Activated T-helper 17 cell treated with anti-CD3 and anti-CD28 coated beads, Interleukin-2, amount 50 U/mL, for 72 hours (primary cell): Measurements from ENCODE around the gene ESAM. TPM values are rescaled to one million over a fixed set of nuclear protein-coding genes. Genes with fewer than 3 reads are reported as not detected.

Source experiments
- ATAC-seq: fragments of 150-1000 bp; cut with Tn5 transposase; replicated peaks from 2 replicates; pipeline ENCODE4 v1.10.0; 2021; ENCODE audit warnings: mild to moderate bottlenecking, moderate library complexity
- H3K27ac Mint-ChIP-seq: one replicate; pipeline ENCODE4 v1.8.0; 2022; ENCODE audit warnings: mixed read lengths
- H3K27me3 Mint-ChIP-seq: one replicate; pipeline ENCODE4 v1.8.0; 2022; ENCODE audit warnings: mixed read lengths
- H3K36me3 Mint-ChIP-seq: one replicate; pipeline ENCODE4 v1.8.0; 2022; ENCODE audit warnings: low read depth, mild to moderate bottlenecking, mixed read lengths
- H3K4me1 Mint-ChIP-seq: one replicate; pipeline ENCODE4 v1.8.0; 2022; ENCODE audit warnings: mixed read lengths
- H3K4me3 Mint-ChIP-seq: one replicate; pipeline ENCODE4 v1.8.0; 2022; ENCODE audit warnings: mild to moderate bottlenecking, mixed read lengths
- H3K9me3 Mint-ChIP-seq: one replicate; pipeline ENCODE4 v1.8.0; 2022; ENCODE audit warnings: mixed read lengths
- total RNA-seq, 2 donors: library from RNA; stranded (reverse); gene quantifications; one replicate each; pipeline ENCODE4 v1.2.3, GENCODE V29; 2022

The ESAM gene
- total RNA-seq, 2 donors from 2014 or later = 0.50 to 0.84 TPM

DNA sequence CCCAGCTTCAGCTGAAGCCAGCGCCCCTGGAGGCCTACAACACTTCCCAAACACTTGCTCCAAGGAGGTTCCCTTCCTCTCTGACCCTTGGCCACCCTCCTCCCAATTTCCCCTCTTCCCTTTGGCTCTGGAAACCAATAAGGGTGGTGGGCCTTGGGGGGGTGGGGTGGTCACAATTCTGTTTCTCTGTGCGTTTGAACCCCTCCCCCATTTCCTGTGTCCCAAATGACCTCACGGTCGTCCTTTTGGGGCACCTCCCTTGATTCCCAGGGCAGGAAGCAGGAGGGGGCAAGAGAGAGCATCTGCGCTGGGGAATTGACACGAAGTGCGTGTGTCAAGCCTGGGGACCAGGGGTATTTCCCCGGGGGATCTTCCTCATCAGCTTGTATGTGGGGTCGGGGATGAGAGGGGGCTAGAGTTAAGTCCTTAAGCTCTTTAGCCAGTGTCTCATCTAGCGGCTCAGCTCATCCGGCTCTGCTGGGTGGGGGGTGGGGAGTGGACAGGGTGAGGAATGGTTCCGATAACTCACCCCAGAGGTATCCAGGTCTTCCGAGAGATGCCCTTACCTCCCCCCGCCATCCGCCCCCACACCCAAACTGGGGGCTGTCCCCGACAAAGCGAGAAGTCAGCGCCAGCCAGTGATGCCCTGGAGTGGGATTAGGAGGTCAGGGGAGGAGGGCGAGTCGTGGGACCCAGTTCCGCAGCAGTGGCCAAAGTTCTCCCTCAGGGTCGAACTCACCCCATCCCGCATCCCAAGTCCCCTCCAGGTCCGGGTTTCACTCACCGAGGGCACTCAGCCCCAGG lies 587 bp downstream of the ESAM start:
- peaks cover 5% of the 10 kb centered on the region for H3K4me1 Mint-ChIP-seq
- H3K9me3 Mint-ChIP-seq = no peaks in the 10 kb centered on the region
- peaks cover 32% of the 10 kb centered on the region for H3K27me3 Mint-ChIP-seq
- peak overlapping the region; percentile 62 for H3K4me3 Mint-ChIP-seq
- ATAC-seq = no peak
- H3K27ac Mint-ChIP-seq = no peak overlapping the region
- H3K36me3 Mint-ChIP-seq = peaks cover 16% of the 10 kb centered on the region

GRCh38 chr11:124760806-124761205 lies 1.3 kb downstream of the ESAM start:
- no peak for ATAC-seq
- Mint-ChIP-seq H3K27ac (no peak overlapping the region), H3K4me1 (peaks cover 5% of the 10 kb centered on the region), H3K36me3 (peaks cover 9% of the 10 kb centered on the region), H3K9me3 (no peaks in the 10 kb centered on the region), H3K27me3 (peaks cover 37% of the 10 kb centered on the region), H3K4me3 (peak overlapping the region; percentile 62)

- H3K27me3 Mint-ChIP-seq = peaks cover 37% of the 10 kb centered on the region
- no peaks in the 10 kb centered on the region for H3K9me3 Mint-ChIP-seq
- H3K4me3 Mint-ChIP-seq = peak overlapping the region; percentile 62
- H3K4me1 Mint-ChIP-seq = peaks cover 5% of the 10 kb centered on the region
- H3K36me3 Mint-ChIP-seq = peaks cover 3% of the 10 kb centered on the region
- no peak overlapping the region for H3K27ac Mint-ChIP-seq
- ATAC-seq = no peak
Measured at GRCh38 chr11:124760205-124760652, 1.9 kb downstream of the ESAM start.

DNA sequence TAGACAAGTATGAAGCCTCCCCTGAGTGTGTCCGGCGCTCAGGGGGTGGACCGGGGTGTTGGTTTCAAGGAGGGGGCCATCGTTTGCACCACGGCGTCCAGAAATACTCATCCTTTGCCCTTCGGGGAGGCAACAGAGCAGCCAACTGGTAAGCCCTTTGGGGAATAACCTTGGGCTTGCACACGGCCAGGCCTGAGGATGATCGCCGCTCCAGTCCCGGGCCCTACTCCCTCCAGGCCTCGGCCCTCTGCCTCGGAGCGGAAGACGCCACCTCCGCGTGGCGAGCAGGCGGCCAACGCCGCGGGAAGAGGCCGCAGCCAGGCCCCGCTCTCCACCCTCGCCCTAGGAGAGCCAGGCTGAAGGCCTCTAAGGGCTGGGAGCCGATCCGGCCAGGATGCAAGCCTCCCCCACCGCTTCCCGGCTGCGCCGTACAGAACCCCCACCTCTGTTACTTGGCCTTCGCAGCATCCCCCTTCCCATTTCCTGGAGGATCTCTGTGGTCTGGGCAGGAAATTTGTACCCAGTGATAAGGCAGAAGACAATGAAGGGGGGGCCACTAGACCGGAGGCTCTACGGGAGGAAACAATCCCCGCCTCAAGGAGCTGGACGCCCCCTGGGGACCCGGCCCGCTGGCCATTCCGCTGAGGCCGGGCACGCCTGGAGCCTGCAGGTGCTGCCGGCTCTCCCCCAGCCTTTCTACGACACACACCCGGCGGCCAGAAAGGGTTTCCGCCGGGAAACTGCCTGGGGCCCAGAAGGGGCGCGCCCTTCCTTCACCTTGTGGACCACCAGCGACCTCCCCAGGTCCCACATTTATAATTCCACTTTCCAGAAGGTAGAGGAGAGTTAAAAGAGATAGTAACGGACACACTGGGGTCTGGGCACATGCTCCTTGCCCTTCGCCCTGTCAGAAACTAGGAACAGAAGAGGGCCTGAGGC lies 2.6 kb downstream of the ESAM start:
- H3K27me3 Mint-ChIP-seq = peaks cover 37% of the 10 kb centered on the region
- peaks cover 5% of the 10 kb centered on the region for H3K4me1 Mint-ChIP-seq
- H3K36me3 Mint-ChIP-seq = no peaks in the 10 kb centered on the region

DNA sequence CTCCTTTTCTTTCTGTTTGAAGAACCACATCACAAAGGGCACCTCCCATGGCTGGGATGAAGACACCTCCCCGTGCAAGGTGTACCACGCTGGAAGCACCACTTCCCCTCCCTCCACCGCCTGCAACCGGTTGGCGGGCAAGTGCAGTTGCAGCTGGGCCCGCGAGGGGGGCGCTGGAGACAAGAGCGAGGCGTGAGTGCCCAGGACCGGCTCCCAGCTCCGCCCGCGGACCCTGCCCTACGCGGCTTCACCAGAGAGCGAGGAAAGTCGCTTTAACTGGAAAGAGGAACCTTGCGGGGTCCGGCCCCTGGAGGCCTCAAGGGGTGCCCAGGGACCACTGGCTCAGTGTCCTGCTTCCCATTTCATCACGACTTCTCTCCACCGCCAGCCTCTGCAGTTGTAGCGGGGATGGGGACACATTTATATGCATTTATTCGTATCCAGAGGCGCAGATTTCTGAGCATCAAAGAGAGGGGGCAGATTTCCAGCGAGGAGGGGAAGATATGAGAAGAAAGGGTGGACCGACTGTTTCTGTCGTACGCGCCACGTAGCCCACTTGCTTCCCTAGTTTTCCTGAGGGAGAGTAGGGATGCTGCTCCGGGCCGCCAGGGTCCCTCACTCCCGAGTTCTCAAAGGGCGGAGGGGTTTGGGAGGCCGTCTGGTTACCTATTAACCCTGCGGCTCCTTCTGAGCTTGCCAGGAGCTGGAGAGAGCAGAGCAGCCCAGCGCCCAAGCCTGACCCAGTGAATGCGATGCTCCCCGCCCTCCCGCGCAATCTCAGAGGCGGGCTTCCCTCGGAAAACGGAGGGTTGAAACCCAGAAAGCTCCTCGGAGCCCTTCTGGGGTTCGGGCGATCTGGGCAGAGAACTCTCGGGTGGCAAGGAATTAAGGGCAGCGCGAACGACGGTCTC lies 3.5 kb downstream of the ESAM start:
- Mint-ChIP-seq H3K27me3 (peaks cover 37% of the 10 kb centered on the region), H3K4me1 (peaks cover 5% of the 10 kb centered on the region), H3K4me3 (peak overlapping the region; percentile 66), H3K9me3 (no peaks in the 10 kb centered on the region), H3K27ac (no peak overlapping the region), H3K36me3 (no peaks in the 10 kb centered on the region)
- ATAC-seq = peak; percentile 65

More for the DNA sequence above, 2.6 kb downstream of the ESAM start:
- H3K9me3 Mint-ChIP-seq = no peaks in the 10 kb centered on the region
- H3K4me3 Mint-ChIP-seq = peak overlapping the region; percentile 66
- ATAC-seq = no peak
- H3K27ac Mint-ChIP-seq = no peak overlapping the region

DNA sequence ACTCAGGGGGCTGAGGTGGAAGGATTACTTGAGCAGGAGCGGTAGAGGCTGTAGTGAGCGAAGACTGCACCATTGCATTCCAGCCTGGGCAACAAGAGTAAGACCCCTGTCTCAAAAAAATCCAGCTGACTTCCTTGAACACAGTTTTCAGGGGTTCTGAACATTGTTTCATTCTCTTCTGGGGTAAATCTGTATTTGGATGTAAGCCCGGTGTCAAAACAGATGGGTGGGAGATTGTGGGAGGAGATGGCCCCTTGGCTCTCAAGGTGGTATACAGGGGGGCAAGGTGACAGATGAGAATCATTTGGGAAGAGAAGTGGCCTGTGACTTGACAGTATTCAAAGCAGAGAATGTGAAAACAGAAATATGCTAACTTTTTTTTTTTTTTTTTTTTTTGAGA lies 4.8 kb downstream of the ESAM start:
- H3K36me3 Mint-ChIP-seq = no peaks in the 10 kb centered on the region
- H3K9me3 Mint-ChIP-seq = no peaks in the 10 kb centered on the region
- peaks cover 5% of the 10 kb centered on the region for H3K4me1 Mint-ChIP-seq
- ATAC-seq = no peak
- no peak overlapping the region for H3K27ac Mint-ChIP-seq
- peaks cover 34% of the 10 kb centered on the region for H3K27me3 Mint-ChIP-seq
- no peak overlapping the region for H3K4me3 Mint-ChIP-seq

DNA sequence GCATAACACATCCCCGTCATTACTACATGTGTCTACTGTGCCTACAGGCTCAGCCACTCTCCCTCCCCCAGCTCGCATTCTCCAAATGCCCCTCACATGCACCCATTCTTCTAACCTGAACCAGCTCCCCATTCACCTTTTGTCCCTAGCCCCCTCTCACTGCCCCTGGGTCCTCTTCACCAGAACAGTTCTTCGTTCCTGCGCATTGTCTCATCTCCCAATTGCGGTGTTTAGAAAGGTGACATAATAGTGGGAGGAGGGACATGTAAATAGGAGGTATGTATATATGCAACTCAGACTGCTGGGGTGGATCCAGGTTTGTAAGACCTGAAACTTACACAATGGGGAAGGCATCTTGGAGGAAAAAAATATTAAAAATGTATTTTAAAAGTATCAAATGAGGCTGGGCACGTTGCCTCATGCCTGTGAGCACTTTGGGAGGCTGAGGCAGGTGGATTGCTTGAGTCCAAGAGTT lies 5.3 kb downstream of the ESAM start:
- Mint-ChIP-seq H3K9me3 (no peaks in the 10 kb centered on the region), H3K4me3 (no peak overlapping the region), H3K36me3 (no peaks in the 10 kb centered on the region), H3K27ac (no peak overlapping the region), H3K4me1 (peaks cover 5% of the 10 kb centered on the region), H3K27me3 (peaks cover 34% of the 10 kb centered on the region)
- no peak for ATAC-seq

- ATAC-seq = no peak
- Mint-ChIP-seq H3K4me3 (no peak overlapping the region), H3K9me3 (no peaks in the 10 kb centered on the region), H3K27ac (no peak overlapping the region), H3K27me3 (peaks cover 31% of the 10 kb centered on the region), H3K4me1 (peaks cover 5% of the 10 kb centered on the region), H3K36me3 (no peaks in the 10 kb centered on the region)
Measured at GRCh38 chr11:124756033-124756752, 5.9 kb downstream of the ESAM start.

DNA sequence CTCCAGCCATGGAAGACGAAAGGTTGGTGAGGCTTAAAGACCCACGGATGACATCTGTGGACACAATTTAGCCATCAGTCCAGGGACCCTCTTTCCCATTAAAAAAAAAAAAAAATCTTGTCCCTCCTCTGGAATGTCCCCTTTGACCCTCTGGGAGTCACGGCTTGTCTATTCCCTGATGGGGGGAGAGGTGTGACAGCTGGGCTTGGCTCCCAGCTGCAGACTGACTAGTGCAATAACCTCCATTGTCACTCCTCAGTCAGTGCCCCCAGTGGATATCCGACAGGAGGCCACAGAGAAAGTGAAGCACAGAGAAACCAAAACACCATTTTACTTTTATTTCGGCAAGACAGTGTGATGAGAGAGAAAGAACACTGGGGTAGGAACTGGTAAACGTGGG lies 7.4 kb downstream of the ESAM start:
- Mint-ChIP-seq H3K4me1 (peaks cover 5% of the 10 kb centered on the region), H3K9me3 (no peaks in the 10 kb centered on the region), H3K4me3 (no peak overlapping the region), H3K36me3 (no peaks in the 10 kb centered on the region), H3K27me3 (peaks cover 23% of the 10 kb centered on the region), H3K27ac (no peak overlapping the region)
- no peak for ATAC-seq

DNA sequence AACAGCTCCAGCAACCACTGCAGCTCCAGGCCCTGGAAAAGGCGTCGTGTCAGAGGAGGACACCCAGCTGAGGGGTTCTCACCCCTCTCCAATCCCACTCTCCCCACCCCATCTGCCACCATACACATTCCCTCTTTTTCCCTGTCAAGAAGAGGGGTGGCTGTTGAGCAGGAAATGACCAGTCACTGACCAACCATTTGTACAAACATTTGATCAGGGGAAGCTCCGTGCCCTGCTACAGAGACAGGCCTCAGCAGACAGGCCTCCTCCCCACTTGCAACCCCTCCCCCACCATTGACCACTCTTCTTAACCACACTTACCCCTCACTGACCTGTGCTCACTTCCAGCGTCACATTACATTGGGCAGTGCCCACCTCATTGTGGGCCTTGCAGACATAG lies 7.8 kb downstream of the ESAM start:
- Mint-ChIP-seq H3K27me3 (peaks cover 23% of the 10 kb centered on the region), H3K36me3 (no peaks in the 10 kb centered on the region), H3K9me3 (no peaks in the 10 kb centered on the region), H3K4me3 (no peak overlapping the region), H3K4me1 (peaks cover 5% of the 10 kb centered on the region), H3K27ac (no peak overlapping the region)
- ATAC-seq = no peak

GRCh38 chr11:124753624-124754023 lies 8.5 kb downstream of the ESAM start:
- Mint-ChIP-seq H3K9me3 (no peaks in the 10 kb centered on the region), H3K36me3 (no peaks in the 10 kb centered on the region), H3K27ac (no peak overlapping the region), H3K4me1 (peaks cover 5% of the 10 kb centered on the region), H3K4me3 (no peak overlapping the region), H3K27me3 (peaks cover 21% of the 10 kb centered on the region)
- no peak for ATAC-seq

GRCh38 chr11:124753205-124753604 lies 8.9 kb downstream of the ESAM start:
- no peaks in the 10 kb centered on the region for H3K36me3 Mint-ChIP-seq
- peaks cover 17% of the 10 kb centered on the region for H3K27me3 Mint-ChIP-seq
- H3K27ac Mint-ChIP-seq = no peak overlapping the region
- no peak overlapping the region for H3K4me3 Mint-ChIP-seq
- peaks cover under 1% of the 10 kb centered on the region for H3K4me1 Mint-ChIP-seq
- no peak for ATAC-seq
- H3K9me3 Mint-ChIP-seq = no peaks in the 10 kb centered on the region

DNA sequence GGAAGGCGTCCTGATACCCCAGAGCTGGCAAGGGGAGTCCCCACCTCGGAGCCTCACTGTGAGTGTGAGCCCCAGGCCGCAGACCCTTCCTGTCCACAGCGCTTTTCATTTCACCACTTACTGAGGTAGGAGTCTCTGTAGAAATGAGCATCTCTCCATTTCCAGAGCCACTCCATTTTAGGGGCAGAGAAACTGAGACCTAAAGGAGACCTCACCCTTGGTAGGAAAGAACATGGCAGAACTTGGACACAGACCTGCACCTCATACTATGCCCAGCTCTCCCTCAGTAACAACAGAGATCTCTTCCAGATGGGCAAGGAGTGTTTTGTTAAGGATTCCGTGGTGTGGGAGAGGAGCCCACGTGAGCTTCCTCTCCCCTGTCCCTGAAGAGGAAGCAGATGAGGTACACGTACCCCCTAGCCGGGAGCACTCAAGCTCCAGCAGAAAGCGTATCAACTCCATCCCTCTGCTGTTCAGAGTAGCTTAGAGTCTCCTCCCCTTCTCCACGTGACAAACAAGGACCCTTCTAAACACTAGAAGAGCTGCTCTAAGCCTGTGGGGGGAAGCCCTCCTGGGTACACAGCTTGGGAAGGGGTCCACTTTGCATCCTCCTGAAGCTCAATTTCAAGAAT lies 9.5 kb downstream of the ESAM start:
- H3K36me3 Mint-ChIP-seq = no peaks in the 10 kb centered on the region
- no peak for ATAC-seq
- H3K4me1 Mint-ChIP-seq = no peaks in the 10 kb centered on the region
- H3K27me3 Mint-ChIP-seq = peaks cover 16% of the 10 kb centered on the region
- no peak overlapping the region for H3K27ac Mint-ChIP-seq
- no peaks in the 10 kb centered on the region for H3K9me3 Mint-ChIP-seq
- no peak overlapping the region for H3K4me3 Mint-ChIP-seq
